ENCODE measurements around the gene CCDC24.

- no peak for TF ChIP-seq EGR1 (IDR thresholded peaks at IDR 0.05)
- no peak for TF ChIP-seq CEBPB (IDR thresholded peaks at IDR 0.05)
- no peak for TF ChIP-seq TAF1 (IDR thresholded peaks at IDR 0.05; ENCODE audit: low read depth)
- TF ChIP-seq EP300 (IDR thresholded peaks at IDR 0.05; ENCODE audit: borderline replicate concordance) = no peak
- TF ChIP-seq FOXM1 (IDR thresholded peaks at IDR 0.05; ENCODE audit: borderline replicate concordance, low read depth) = no peak
- no peak for TF ChIP-seq MAX (IDR thresholded peaks at IDR 0.05)
- TF ChIP-seq TEAD4 (IDR thresholded peaks at IDR 0.05) = no peak
- TF ChIP-seq ZBTB7A (IDR thresholded peaks at IDR 0.05; ENCODE audit: low read depth) = no peak
- no peak for TF ChIP-seq USF1 (IDR thresholded peaks at IDR 0.05)
- no peak for TF ChIP-seq REST (IDR thresholded peaks at IDR 0.05; ENCODE audit: low read depth)
- TF ChIP-seq TCF12 (IDR thresholded peaks at IDR 0.05; ENCODE audit: low read depth) = no peak
- TF ChIP-seq CREB1 (IDR thresholded peaks at IDR 0.05; ENCODE audit: low read depth) = no peak
- no peak for TF ChIP-seq RAD21 (IDR thresholded peaks at IDR 0.05; ENCODE audit: low read depth)
Measured at GRCh38 chr1:43976890-43977289, 14.5 kb upstream of the CCDC24 start.
